ENCODE measurements around the gene KASH5.

- TF ChIP-seq CTCF (conservative IDR thresholded peaks at IDR 0.05; ENCODE audit: low read depth, low read length) = no peak
- no peak for TF ChIP-seq EZH2 (IDR thresholded peaks at IDR 0.05; ENCODE audit: borderline replicate concordance, low read depth, low read length, poor library complexity, severe bottlenecking)
These were observed 60.4 kb downstream of the KASH5 start for GRCh38 chr19:49448432-49448786.

Measured in A673 (cell line).